ENCODE measurements around the gene TBC1D1. TPM values are rescaled to one million over a fixed set of nuclear protein-coding genes. Genes with fewer than 3 reads are reported as not detected.
"Not testable (repeated sequence)": the region's sequence is repeated elsewhere in the genome, so short reads cannot be mapped to it uniquely, and the experiment has no call there.

TBC1D1 gene
- polyA plus RNA-seq, 1 experiment = 50.7 TPM

GRCh38 chr4:38020386-38020785 is 129.5 kb downstream of the TBC1D1 start:
- Histone ChIP-seq H3K4me3 (ENCODE audit: low read depth, low read length) (no peak overlapping the region), H3K27me3 (ENCODE audit: control insufficient read depth, insufficient read depth, low read length) (no peaks in the 10 kb centered on the region), H3K27ac (ENCODE audit: low read depth, low read length) (no peak overlapping the region), H3K9me3 (ENCODE audit: control insufficient read depth, insufficient read depth, low read length) (no peaks in the 10 kb centered on the region)
- CTCF ChIA-PET = interaction anchor here (1.1 kb wide), 1 partner anchor 15 kb away, joined by 6 read pairs; no protein-coding TSS in a partner anchor
- no peak for TF ChIP-seq CTCF (IDR thresholded peaks at IDR 0.05; ENCODE audit: low read depth, low read length)
- no peak for DNase-seq (ENCODE audit: low read depth, low spot score)
- POLR2A ChIA-PET = no interaction called here

DNA sequence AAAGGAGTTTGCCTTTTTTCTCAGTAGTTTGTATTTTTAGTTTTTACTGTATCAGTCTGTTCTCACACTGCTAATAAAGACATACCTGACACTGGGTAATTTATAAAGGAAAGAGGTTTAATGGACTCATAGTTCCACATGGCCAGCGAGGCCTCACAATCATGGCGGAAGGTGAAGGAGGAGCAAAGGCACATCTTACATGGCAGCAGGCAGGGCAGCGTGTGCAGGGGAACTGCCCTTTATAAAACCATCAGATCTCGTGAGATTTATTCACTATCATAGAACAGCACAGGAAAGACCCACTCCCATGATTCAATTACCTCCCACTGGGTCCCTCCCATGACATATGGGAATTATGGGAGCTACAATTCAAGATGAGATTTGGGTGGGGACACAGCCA is 130.1 kb downstream of the TBC1D1 start:
- CTCF ChIA-PET = interaction anchor here (1.1 kb wide), 1 partner anchor 15 kb away, joined by 6 read pairs; no protein-coding TSS in a partner anchor
- POLR2A ChIA-PET; H3K9me3 ChIP-seq (ENCODE audit: control insufficient read depth, insufficient read depth, low read length); H3K27ac ChIP-seq (ENCODE audit: low read depth, low read length); H3K27me3 ChIP-seq (ENCODE audit: control insufficient read depth, insufficient read depth, low read length); DNase-seq (ENCODE audit: low read depth, low spot score); H3K4me3 ChIP-seq (ENCODE audit: low read depth, low read length): not testable (repeated sequence)

DNA sequence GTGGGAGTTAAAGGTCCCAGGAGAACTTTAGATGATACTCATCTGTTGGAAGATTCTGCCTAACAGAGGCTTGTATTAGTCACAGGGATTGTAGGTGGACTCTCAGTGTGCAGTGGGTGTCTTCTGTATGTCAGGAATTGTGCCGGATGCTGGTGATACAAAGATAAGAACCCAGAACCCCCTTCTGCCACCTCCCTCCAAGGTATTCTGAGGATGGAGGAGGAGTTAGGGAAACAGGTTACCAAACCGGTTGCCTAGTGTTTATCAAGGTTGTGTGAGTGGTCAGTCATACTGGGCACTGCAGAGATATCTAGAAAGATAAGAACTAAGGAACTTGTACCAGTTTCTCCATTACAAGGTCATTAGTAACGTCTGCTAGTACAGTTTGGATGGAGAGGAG is 130.9 kb downstream of the TBC1D1 start:
- Histone ChIP-seq H3K4me3 (ENCODE audit: low read depth, low read length) (no peak overlapping the region), H3K27me3 (ENCODE audit: control insufficient read depth, insufficient read depth, low read length) (no peaks in the 10 kb centered on the region), H3K9me3 (ENCODE audit: control insufficient read depth, insufficient read depth, low read length) (no peaks in the 10 kb centered on the region), H3K27ac (ENCODE audit: low read depth, low read length) (no peak overlapping the region)
- POLR2A ChIA-PET = no interaction called here
- CTCF ChIA-PET = interaction anchor here (1.1 kb wide), 1 partner anchor 14 kb away, joined by 6 read pairs; no protein-coding TSS in a partner anchor
- DNase-seq (ENCODE audit: low read depth, low spot score) = no peak
- TF ChIP-seq CTCF (IDR thresholded peaks at IDR 0.05; ENCODE audit: low read depth, low read length) = no peak

DNA sequence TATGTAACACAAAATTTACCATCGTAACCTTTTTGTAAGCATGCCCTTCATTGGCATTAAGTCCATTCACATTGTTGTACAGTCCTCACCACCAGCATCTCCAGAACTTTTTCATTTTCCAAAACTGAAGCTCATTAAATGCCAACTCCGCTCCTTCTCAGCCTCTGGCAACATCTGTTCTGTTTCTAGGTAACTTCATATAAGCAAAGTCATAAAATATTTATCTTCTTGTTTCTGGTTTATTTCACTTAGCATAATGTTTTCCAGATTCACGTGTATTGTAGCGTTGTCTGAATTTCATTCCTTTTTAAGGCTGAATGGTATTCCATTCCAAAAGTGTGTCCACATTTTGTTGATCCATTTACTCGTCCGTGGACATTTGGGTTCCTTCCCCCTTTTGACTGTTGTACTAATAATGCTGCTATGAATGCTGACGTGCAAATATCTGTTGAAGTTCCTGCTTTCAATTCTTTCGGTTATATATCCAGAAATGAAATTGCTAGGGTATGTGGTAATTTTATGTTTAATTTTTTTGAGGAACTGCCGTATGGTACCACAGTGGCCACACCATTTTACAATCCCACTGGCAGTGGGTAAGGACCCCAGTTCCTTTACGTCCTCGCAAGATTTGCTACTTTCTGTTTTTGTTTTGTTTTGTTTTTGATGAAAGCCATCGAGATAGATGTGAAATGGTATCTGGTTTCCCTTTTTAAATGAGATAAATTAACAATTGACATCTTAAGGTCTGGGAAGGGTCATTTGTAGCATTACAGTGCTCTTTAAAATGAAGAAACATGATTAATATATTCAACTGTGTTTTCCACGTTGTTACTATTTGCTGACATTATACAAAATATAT is 132.7 kb downstream of the TBC1D1 start:
- Histone ChIP-seq H3K27me3 (ENCODE audit: control insufficient read depth, insufficient read depth, low read length) (no peaks in the 10 kb centered on the region), H3K4me3 (ENCODE audit: low read depth, low read length) (no peak overlapping the region), H3K9me3 (ENCODE audit: control insufficient read depth, insufficient read depth, low read length) (no peaks in the 10 kb centered on the region), H3K27ac (ENCODE audit: low read depth, low read length) (no peak overlapping the region)
- ChIA-PET CTCF (interaction anchor here (0.7 to 0.8 kb wide), 2 partner anchors 11 to 12 kb away, joined by 4 to 8 read pairs; no protein-coding TSS in a partner anchor), POLR2A (no interaction called here)
- no peak for TF ChIP-seq CTCF (IDR thresholded peaks at IDR 0.05; ENCODE audit: low read depth, low read length)
- DNase-seq (ENCODE audit: low read depth, low spot score) = no peak

DNA sequence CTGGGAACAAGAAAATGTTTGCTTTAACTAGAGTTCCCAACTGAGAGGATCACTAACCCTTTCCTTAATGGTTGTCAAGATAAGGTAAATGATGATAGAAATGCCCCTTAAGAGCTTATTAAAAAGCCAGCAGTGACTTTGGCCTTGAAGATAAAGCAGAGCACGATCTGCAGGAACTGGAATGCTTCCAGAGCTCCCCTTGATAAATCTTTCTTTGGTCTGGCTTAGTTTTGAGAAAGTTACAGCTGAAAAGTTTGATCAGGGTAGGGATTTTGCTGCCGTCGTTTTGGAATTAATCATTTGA is 133.3 kb downstream of the TBC1D1 start:
- no peak for DNase-seq (ENCODE audit: low read depth, low spot score)
- Histone ChIP-seq H3K27me3 (ENCODE audit: control insufficient read depth, insufficient read depth, low read length) (no peaks in the 10 kb centered on the region), H3K9me3 (ENCODE audit: control insufficient read depth, insufficient read depth, low read length) (no peaks in the 10 kb centered on the region), H3K4me3 (ENCODE audit: low read depth, low read length) (no peak overlapping the region), H3K27ac (ENCODE audit: low read depth, low read length) (no peak overlapping the region)
- CTCF ChIA-PET = interaction anchor here (0.7 kb wide), 1 partner anchor 11 kb away, joined by 4 read pairs; no protein-coding TSS in a partner anchor
- POLR2A ChIA-PET = no interaction called here
- no peak for TF ChIP-seq CTCF (IDR thresholded peaks at IDR 0.05; ENCODE audit: low read depth, low read length)

All from AG04450 (cell line).